Measurements from ENCODE around the gene RPS14.
"Not testable (repeated sequence)": the region's sequence is repeated elsewhere in the genome, so short reads cannot be mapped to it uniquely, and the experiment has no call there.

RPS14 gene

GRCh38 chr5:150481708-150481965, 32.1 kb upstream of the RPS14 start:
- no peak for DNase-seq (ENCODE audit: low read depth in 2 of 2, low spot score in 1 of 2)

- DNase-seq (ENCODE audit: low read depth in 2 of 2, low spot score in 1 of 2), result no peak
Observed at GRCh38 chr5:150479416-150479815, 29.9 kb upstream of the RPS14 start.

DNA sequence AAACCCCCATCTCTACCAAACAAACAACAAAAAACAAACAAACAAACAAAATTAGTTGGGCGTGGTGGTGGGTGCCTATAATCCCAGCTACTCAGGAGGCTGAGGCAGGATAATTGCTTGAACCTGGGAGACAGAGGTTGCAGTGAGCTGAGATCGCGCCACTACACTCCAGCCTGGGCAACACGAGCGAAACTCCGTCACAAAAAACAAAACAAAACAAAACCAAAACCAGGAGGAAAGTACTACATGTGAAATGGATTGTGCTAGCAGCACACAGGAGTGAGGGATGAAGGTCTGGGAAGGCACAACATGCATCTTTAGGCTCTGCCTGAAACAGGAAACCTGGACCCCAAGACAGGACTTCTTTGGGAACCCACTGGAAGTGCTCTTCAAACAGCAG, 27.0 kb upstream of the RPS14 start:
- DNase-seq (ENCODE audit: low read depth in 2 of 2, low spot score in 1 of 2), result not testable (repeated sequence)

GRCh38 chr5:150473673-150474358, 24.3 kb upstream of the RPS14 start:
- DNase-seq (ENCODE audit: low read depth in 2 of 2, low spot score in 1 of 2), result no peak

- no peak for DNase-seq (ENCODE audit: low read depth in 2 of 2, low spot score in 1 of 2)
Observed at GRCh38 chr5:150469718-150470469, 20.4 kb upstream of the RPS14 start.

GRCh38 chr5:150468206-150468605, 18.7 kb upstream of the RPS14 start:
- no peak for DNase-seq (ENCODE audit: low read depth in 2 of 2, low spot score in 1 of 2)

DNA sequence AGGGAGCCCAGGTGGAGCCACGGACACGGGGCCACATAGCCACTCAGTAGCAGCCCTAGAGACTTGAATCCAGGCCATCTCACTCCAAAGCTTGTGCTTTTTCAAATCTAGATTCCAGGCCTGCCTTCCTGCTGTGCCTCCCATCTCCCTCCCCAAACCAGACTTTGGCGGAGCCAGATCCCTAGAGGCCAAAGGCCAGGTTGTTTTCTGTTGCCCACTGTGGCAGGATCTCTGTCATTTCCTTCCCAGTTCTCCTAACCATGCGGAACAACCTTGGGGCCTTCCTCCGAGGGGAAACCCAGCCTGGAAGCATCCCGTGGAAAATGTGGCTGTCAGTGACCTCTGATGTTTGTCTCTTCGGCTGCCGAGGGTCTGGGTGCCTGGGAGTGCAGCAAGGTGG, 16.4 kb upstream of the RPS14 start:
- no peak for DNase-seq (ENCODE audit: low read depth in 2 of 2, low spot score in 1 of 2)

DNA sequence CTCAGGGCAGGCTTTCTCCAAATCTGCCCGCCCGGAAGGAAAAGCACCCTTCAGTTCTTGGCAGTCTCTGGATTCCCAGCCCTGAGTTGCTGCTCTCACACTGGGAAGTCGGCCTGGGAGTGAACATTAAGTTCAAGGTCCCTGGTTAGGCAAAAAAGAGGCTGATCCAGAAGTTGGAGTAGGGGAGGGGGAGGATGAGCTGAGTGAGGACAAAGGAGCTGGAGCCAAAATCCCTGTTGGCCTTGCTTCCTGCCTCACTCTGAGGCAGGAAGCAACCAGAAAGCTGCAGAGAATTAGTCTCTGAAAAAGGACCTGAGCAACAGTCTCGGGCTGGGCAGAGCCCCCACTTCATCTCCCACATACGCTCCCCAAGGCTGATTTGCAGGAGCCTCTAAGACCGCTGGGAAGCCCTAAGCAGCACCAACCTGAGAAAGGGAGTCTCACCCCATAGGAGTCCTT, 15.0 kb upstream of the RPS14 start:
- no peak for DNase-seq (ENCODE audit: low read depth in 2 of 2, low spot score in 1 of 2)

DNA sequence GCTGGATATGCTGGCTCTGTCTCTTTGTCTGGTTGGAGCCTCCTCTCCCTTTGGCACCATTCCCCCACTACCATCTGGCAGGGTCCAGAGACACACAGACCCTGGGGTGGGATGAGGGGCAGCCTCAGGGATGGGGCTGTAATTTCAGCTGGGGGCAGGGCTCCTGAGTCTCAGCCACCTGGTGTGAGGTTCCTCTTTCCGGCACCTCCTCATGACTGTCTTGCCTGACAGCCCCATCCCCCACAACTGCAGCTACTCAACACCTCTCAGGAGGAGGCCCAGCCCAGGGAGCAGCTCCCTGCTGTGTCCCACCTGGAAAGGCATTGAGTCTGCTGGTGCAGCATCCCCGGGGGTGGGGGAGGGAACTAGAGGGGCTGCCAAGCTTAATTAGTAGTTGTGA, 11.7 kb upstream of the RPS14 start:
- no peak for DNase-seq (ENCODE audit: low read depth in 2 of 2, low spot score in 1 of 2)

- DNase-seq (ENCODE audit: low read depth in 2 of 2, low spot score in 1 of 2), result no peak
Observed at GRCh38 chr5:150460781-150461180, 11.2 kb upstream of the RPS14 start.

DNA sequence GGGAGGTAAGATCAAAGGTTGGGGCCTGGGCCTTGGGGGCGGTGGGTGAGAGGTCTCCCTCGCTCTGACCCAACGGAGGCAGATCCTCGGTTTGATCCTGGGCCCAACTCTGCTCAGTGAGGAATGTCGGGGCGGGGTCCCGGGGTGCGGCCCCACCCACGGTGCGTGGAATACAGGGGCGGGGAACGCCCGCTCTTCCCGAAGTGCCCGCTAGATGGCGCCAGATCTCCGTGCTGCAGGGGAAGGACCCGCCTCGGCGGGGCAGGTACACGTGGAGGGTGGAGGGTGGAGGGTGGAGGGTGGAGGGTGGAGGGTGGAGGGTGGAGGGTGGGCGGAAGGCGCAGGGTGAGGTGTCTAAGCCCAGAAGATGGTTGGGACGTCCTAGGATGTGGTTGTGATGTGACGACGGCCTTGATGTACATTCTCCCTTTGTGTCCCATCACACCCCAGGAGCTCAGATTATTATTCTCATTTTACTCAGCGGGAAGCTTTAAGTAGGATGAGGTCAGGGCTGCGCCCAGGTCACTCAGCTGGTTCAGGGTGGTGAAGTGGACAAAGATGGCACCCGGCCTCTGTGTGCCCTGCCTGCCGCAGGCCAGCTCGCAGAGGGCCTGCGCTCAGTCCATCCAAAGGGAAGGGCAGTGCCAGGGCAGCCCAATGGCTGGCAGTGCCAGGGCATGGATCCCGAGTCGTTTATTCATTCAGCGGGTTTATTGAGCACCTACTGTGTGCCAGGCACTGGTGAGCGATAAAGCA, 9.4 kb upstream of the RPS14 start:
- DNase-seq (ENCODE audit: low read depth in 2 of 2, low spot score in 1 of 2), result peak; percentile 75

DNA sequence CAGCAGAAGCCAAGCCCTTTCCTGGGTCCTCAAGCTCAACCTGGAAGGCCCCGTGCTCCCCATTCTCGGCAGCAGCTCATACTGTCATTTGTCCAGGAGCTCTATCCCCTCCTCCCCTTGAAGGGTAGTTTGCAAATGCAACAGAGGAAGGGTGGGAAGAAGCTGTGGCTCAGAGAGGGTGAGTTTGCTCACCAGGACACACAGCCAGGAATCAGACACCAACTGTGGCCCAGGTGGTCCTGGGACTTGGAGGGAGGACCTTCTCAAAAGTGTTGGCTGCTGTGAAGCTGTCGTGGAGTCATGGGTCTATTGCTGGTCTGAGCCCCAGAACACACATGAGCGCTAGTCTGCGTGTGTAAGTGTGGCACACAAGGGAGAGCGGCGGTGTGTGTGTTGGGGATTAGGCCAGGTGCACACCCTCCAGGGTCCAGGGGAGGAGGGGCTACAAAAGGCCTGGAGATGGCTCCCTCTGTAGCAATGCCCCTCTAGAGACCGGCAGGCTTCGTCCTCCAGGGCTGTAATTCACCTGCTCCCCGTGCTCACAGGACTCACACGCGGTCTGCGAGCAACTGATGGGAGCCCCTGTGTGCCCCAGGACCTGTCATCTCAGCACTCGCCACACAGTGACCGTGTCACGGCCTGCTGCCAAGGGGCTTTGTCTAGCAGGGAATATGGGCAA, 8.2 kb upstream of the RPS14 start:
- no peak for DNase-seq (ENCODE audit: low read depth in 2 of 2, low spot score in 1 of 2)

- no peak for DNase-seq (ENCODE audit: low read depth in 2 of 2, low spot score in 1 of 2)
Observed at GRCh38 chr5:150457121-150457520, 7.6 kb upstream of the RPS14 start.

DNA sequence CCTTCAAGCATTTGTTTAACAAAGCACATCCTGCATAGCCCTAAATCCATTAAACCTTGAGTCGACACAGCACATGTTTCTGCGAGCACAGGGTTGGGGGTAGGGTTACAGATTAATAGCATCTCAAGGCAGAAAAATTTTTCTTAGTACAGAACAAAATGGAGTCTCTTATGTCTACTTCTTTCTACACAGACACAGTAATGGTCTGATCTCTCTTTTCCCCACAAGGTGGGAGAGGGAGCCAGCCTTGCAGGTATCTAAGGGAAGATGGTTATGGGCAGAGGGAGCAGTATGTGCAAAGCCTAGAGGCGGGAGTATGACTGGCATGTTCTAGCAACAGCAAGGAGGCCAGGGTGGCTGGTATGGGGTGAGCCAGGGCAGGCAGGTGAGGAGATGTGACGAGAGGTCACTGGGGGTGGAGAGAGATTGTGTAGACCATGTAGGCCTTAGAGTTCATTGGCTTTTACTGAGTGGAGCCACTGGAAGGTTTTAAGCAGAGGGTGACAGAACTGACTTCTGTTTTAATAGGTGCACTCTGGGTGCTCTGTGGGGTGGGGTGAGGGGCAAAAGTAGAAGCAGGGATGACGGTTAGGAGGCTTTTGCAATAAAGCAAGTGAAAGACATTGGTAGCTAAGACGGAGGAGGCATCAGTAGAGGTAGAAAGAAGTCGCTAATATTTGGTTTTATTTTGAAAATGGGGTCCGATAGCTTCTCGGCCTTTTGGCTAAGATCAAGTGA, 5.1 kb upstream of the RPS14 start:
- no peak for DNase-seq (ENCODE audit: low read depth in 2 of 2, low spot score in 1 of 2)

- DNase-seq (ENCODE audit: low read depth in 2 of 2, low spot score in 1 of 2), result not testable (repeated sequence)
Observed at GRCh38 chr5:150454027-150454426, 4.5 kb upstream of the RPS14 start.

DNA sequence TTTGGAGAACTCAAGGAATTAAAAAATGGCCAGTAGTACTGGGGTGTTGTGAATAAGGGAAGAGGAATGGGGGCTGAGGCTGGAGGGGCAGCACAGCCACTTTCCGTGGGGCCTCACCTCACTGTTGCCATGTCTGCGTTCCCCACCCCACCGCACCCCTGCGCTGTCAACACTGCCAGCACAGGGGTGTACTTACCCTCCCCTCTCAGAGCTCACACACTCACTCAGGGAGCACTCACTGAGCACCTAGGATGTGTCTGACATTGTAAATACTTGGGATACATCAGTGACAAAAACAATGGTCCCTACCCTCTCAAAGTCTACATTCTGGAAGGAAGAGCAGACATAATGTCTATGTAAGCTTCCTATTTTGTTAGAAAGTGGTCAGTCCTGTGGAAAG, 3.4 kb upstream of the RPS14 start:
- no peak for DNase-seq (ENCODE audit: low read depth in 2 of 2, low spot score in 1 of 2)

DNA sequence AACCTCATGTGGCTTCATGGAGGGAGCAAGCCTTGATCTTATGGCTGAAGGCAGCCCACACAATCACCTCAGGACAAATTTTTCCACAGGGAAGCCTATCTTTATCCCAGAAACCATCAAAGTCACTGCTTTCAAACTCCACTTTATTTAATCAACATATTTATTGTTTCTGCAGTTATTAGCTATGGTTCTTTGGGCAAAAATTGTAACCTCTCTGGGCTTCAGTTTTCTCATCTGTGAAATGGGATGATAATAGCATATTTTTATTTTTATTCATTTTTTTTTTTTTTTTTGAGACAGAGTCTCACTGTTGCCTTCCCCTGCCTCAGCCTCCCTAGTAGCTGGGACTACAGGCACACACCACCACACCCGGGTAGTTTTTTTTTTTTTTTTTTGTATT, 2.1 kb upstream of the RPS14 start:
- DNase-seq (ENCODE audit: low read depth in 2 of 2, low spot score in 1 of 2), result no peak

GRCh38 chr5:150448952-150449516, 505 bp downstream of the RPS14 start:
- no peak for DNase-seq (ENCODE audit: low read depth in 2 of 2, low spot score in 1 of 2)

DNA sequence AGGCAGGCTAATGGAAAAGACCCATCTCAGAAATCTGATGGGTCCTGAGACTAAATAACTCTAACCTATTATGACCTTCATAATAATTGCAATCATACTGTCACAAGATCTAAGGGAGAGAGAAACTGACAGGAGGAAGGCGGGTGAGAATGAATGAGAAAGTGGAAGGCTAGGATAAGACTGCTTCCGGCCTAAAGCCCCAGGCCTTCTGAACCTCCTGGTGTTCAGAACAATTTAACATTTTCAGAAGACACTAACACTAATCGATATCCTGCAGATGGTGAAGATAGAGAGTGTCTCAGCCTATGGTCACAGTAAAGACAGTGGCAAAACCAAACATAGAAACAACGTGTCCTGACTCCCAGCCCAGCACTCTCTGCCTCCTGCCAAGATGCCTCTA, 1.2 kb downstream of the RPS14 start:
- DNase-seq (ENCODE audit: low read depth in 2 of 2, low spot score in 1 of 2), result no peak

- no peak for DNase-seq (ENCODE audit: low read depth in 2 of 2, low spot score in 1 of 2)
Observed at GRCh38 chr5:150447188-150447587, 2.4 kb downstream of the RPS14 start.

- no peak for DNase-seq (ENCODE audit: low read depth in 2 of 2, low spot score in 1 of 2)
Observed at GRCh38 chr5:150446583-150446982, 3.0 kb downstream of the RPS14 start.

All from stimulated activated CD8-positive, alpha-beta memory T cell treated with anti-CD3 and anti-CD28 coated beads, Interleukin-4, amount 100 ng/mL, for 1 hour (primary cell).